ENCODE results near the gene CYP3A4.
"Not testable (repeated sequence)": the region's sequence is repeated elsewhere in the genome, so short reads cannot be mapped to it uniquely, and the experiment has no call there.

The CYP3A4 gene

GRCh38 chr7:99752356-99752755 is 31.6 kb downstream of the CYP3A4 start:
- DNase-seq (ENCODE audit: low read depth in 2 of 2): no peak

GRCh38 chr7:99751322-99752052 is 32.5 kb downstream of the CYP3A4 start:
- DNase-seq (ENCODE audit: low read depth in 2 of 2): not testable (repeated sequence)

DNA sequence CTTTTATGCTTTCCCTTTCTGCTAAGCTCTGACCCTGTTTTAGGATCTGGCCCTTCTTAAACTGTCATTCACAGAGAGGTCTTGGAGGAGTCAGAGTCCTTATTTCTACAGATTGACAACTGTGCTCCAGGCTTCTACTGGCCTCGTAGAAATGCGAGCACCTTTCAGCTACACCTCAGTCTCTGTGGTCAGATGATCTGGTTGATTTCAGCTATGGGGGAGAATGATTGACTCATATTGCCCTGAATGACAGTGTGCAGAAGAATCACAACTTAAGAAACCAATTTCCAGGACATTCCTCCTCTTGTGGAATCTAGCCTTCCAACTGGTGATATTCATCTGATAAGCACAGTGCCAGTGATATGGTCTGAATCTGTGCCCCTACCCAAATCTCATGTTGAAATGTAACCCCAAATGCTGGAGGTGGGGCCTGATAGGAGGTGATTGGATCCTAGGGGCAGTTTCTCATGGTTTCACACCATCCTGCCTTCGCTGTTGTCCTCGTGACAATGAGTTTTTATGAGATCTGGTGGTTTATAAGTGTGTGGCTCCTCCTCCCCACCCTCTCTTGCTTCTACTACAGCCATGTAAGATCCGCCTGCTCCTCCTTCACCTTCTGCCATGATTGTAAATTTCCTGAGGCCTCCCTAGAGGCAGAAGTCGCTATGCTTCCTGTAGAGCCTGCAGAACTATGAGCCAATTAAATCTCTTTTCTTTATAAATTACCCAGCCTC is 35.0 kb downstream of the CYP3A4 start:
- no peak for DNase-seq (ENCODE audit: low read depth in 2 of 2)

GRCh38 chr7:99746915-99747314 is 37.1 kb downstream of the CYP3A4 start:
- not testable (repeated sequence) for DNase-seq (ENCODE audit: low read depth in 2 of 2)

DNA sequence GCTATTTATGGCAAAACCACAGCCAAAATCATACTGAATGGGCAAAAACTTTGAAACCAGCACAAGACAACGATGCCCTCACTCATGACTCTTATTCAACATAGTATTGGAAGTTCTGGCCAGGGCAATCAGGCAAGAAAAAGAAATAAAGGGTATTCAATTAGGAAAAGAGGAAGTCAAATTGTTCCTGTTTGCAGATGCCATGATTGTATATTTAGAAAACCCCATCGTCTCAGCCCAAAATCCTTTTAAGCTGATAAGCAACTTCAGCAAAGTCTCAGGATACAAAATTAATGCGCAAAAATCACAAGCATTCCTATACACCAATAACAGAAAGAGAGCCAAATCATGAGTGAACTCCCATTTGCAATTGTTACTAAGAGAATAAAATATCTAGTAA is 38.6 kb downstream of the CYP3A4 start:
- not testable (repeated sequence) for DNase-seq (ENCODE audit: low read depth in 2 of 2)

- no peak for DNase-seq (ENCODE audit: low read depth in 2 of 2)
These were observed 41.1 kb downstream of the CYP3A4 start for GRCh38 chr7:99742737-99743394.

DNA sequence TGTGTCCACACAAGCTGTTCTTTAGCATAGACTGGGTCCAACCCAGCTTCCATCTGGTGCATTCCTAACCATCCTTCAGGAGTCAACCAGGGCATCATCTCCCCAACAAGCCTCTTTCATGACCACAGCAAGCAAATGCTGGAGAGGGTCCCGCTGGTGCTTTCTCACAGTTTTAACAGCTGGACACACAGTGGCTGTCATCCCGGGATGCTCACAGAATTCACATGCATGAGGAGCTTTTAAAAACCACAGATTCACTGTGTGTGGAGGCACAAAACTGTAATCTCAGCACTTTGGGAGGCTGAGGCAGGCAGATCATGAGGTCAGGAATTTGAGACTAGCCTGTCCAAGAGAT is 42.6 kb downstream of the CYP3A4 start:
- no peak for DNase-seq (ENCODE audit: low read depth in 2 of 2)

DNA sequence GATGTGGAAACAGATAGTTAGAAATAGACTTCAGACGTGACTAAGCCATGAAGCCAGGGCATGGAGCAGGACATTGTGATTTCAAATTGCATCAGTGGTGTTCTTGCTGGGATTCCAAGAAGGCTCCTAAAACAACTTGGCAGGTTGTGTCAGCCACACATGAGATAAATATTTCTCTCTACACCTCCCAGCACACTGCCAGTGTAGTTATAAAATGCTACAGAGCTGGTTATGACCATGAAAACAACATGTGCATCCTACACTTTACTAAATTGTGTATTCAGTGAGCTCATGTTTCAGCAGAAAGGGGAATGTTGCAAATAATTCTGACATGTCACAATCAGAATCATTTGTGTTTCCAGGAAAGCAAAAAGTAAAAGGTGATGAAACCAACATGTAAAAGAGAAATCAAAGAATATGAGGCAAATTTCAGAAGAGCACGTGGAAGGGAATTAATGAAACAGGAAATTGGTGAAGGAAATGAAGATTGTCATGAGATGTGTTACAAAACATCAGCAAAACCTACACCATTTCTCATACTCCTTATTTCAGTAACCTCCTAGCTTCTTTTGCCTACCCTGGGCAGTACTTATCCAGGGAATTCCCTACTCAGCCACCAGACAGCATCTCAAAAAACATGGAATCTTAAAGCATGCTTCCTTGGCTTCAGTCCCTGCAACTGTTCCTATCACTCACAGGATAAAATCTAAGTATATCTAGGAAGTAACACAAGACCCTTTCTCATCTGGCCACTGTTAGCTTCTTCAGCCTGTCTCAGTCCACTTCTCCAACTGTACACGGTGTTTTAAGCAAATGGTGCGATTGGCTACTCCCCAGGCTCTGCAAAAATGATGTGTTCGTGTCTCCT is 43.2 kb downstream of the CYP3A4 start:
- DNase-seq (ENCODE audit: low read depth in 2 of 2): no peak

DNA sequence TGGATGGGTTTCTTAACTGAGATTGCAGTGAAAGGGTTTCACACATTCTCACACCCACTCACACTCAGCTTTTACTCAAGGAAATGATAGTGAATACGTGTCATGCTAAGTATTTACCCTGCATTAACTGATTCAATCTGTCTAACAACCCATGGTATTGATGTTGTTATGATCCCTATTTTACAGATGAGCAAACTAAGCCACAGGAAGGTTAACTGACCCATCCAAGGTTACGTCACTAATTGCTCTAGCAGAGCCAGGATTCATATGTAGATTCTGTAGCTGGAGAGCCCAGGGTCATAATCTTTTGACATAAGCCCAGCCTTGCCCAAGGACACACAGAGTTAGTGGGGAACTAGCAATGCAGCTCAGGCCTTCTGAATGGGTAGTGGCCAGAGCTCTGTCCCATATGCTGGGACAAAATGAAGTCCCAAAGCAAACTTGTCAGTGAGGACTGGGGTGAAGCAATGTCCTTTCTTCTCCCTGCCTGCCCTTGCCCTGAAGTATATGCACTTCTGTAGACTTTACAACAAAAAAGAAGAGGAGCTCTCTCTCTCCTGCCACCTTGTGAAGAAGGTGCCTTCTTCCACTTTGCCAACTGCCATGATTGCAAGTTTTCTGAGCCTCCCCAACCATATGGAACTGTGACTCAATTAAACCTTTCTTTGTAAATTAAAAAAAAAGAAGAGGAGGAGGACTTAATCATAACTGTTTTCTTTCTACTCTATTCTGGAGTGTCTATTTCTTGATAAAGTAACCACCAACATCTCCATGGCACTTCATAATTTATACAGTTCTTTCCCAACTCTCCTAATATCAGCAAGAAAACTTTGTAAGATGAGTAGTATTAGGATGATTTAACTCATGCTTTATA is 44.0 kb downstream of the CYP3A4 start:
- no peak for DNase-seq (ENCODE audit: low read depth in 2 of 2)

DNA sequence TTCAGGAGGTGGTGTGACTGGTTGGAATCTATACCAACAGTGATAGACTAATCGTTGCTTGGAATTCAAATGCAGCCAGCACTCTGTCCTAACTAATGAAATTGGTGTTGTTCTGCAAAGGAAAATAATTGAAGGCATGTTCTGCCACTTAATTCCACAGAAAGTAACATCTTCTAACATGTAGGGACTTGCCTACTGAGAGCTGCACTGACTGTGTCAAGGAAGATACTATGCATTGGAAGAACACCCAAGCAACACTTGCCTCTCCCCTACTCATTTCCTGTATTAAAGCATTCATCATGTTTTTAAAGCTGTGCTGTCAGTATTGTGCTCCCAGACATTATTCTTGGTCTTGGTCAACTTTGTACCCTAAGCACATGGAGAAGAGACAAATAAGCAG is 46.3 kb downstream of the CYP3A4 start:
- no peak for DNase-seq (ENCODE audit: low read depth in 2 of 2)

DNA sequence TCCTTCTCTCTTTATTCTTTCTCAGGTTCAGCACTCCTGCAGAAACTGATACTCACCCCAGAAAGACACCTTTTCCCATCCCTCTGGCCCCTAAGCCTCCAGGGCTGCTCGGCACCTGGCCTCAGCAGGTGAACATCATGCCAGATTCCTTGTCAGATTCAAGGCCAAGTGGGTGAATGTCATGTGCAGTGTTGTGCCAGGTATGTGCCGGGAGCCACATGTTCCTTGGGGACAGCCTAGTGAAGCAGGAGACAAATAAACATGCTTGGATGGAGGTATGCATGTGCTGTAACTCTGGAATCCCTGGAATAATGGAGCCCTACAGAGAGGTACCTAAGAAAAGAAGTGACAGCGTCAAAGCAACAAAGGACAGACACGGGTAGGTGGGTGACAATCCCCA is 47.3 kb downstream of the CYP3A4 start:
- not testable (repeated sequence) for DNase-seq (ENCODE audit: low read depth in 2 of 2)

DNA sequence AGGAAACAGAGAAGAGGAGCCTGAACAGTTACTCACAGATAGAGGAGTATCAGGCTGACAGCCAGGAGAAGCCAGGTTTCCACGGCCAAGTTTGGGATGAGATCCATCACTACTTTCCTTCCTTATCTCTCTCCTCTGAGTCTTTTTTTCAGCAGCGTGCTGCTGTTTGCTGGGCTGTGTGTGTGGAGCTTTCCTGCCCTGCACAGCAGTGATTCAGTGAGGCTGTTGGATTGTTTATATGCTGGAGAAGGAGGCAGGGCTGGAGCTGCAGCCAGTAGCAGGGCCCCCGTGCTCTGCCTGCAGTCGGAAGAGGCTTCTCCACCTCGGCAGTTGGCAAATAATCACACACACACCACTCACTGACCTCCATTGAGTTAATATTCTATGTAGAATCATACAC is 49.0 kb downstream of the CYP3A4 start, which contains the start of gene CYP3A7:
Gene CYP3A7 (minus strand): TSS at position 210 of the 400 bp plus-strand sequence. CDS start 103 bp downstream, at position 107.
- no peak for DNase-seq (ENCODE audit: low read depth in 2 of 2)

- no peak for DNase-seq (ENCODE audit: low read depth in 2 of 2)
These were observed 50.5 kb downstream of the CYP3A4 start for GRCh38 chr7:99733448-99733847.

DNA sequence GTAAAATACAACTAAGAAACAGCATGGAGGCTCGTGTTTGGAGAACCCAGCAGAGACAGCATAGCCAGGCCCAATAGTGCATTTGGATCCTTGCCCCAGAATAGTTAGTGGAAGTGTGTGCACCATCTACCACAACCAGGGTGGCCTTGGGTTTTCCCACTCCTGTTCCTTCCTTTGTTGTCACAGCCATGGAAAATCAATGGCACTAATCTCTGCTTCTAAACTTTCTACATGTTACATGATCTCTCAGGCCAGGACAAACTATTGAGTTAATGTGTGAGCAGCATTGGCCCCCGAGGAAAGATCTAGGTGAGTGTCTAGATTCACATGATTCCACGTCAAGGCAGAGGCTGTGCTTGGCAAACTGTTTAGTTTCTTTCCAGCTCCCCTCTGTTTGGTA is 51.0 kb downstream of the CYP3A4 start:
- no peak for DNase-seq (ENCODE audit: low read depth in 2 of 2)

DNA sequence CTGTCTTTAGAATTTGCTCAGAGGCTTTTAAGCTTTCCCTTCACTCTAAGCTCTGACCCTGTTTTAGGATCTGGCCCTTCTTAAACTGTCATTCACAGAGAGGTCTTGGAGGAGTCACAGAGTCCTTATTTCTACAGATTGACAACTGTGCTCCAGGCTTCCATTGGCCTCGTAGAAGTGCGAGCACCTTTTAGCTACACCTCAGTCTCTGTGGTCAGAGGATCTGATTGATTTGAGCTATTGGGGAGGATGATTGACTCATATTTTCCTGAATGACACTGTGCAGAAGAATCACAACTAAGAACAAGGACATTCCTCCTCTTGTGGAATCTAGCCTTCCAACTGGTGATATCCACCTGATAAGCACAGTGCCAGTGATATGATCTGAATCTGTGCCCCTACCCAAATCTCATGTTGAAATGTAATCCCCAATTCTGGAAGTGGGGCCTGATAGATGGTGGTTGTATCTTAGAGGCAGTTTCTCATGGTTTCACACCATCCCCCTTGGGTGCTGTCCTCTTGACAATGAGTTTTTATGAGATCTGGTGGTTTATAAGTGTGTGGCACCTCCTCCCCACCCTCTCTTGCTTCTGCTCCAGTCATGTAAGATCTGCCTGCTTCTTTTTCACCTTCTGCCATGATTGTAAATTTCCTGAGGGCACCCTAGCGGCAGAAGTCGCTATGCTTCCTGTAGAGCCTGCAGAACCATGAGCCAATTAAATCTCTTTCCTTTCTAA is 52.2 kb downstream of the CYP3A4 start:
- DNase-seq (ENCODE audit: low read depth in 2 of 2): no peak

DNA sequence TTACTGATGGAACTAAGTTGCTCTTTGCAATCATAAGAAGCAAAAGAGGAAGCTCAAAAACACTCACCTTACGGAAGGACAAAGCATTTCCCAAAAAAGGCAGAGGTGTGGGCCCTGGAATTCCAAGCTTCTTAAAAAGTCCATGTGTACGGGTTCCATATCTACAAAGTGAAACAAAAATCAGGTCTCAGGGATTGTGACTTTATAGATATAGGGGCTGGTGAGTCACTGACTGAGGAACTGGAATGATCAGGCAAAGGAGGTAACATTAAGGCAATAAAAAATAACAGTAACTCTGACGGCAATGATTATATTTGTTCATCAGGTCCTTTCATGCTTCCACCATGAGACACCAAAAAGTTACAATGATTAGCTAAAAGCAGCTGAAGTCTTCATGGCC is 53.0 kb downstream of the CYP3A4 start:
- DNase-seq (ENCODE audit: low read depth in 2 of 2): no peak

- no peak for DNase-seq (ENCODE audit: low read depth in 2 of 2)
These were observed 53.7 kb downstream of the CYP3A4 start for GRCh38 chr7:99730238-99730810.

- no peak for DNase-seq (ENCODE audit: low read depth in 2 of 2)
These were observed 54.3 kb downstream of the CYP3A4 start for GRCh38 chr7:99729486-99730237.

- DNase-seq (ENCODE audit: low read depth in 2 of 2): no peak
These were observed 55.4 kb downstream of the CYP3A4 start for GRCh38 chr7:99728615-99729014.
